ENCODE data around the gene GDPD4.

GDPD4 gene

DNA sequence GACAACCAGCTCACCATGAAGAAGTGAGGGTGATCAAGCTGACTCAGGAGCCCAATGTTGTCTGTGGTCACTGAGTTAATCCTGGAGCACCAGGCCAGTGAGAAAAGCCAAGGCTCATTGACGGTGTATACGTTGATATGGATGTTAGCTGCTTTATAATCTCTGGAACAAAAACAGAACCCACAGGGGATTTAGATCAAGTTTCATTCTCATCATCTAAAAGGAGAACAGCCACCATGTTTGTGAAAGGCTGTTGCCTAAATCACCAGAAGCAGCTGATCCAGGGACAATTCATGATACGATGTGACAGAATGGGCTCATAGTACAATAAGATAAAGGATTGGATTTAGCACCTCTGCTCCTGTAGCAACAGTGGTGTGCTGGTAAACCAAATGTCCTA, 68.5 kb downstream of the GDPD4 start:
- no peak for TF ChIP-seq CTCF (IDR thresholded peaks at IDR 0.05; ENCODE audit: low read depth, low read length, missing control alignments)
- H3K4me3 ChIP-seq (ENCODE audit: low read depth, low read length), result no peak overlapping the region
- no peak for DNase-seq (ENCODE audit: low read depth)
- in situ Hi-C loops (cut with HindIII; ENCODE audit: low sequenced_read_pairs), result no loop called here

- no peak overlapping the region for H3K4me3 ChIP-seq (ENCODE audit: low read depth, low read length)
- DNase-seq (ENCODE audit: low read depth), result no peak
- in situ Hi-C loops (cut with HindIII; ENCODE audit: low sequenced_read_pairs), result no loop called here
- no peak for TF ChIP-seq CTCF (IDR thresholded peaks at IDR 0.05; ENCODE audit: low read depth, low read length, missing control alignments)
Measured at GRCh38 chr11:77232242-77232641, 69.2 kb downstream of the GDPD4 start.

- no peak for DNase-seq (ENCODE audit: low read depth)
- in situ Hi-C loops (cut with HindIII; ENCODE audit: low sequenced_read_pairs), result no loop called here
- no peak for TF ChIP-seq CTCF (IDR thresholded peaks at IDR 0.05; ENCODE audit: low read depth, low read length, missing control alignments)
- no peak overlapping the region for H3K4me3 ChIP-seq (ENCODE audit: low read depth, low read length)
Measured at GRCh38 chr11:77231800-77232199, 69.7 kb downstream of the GDPD4 start.

DNA sequence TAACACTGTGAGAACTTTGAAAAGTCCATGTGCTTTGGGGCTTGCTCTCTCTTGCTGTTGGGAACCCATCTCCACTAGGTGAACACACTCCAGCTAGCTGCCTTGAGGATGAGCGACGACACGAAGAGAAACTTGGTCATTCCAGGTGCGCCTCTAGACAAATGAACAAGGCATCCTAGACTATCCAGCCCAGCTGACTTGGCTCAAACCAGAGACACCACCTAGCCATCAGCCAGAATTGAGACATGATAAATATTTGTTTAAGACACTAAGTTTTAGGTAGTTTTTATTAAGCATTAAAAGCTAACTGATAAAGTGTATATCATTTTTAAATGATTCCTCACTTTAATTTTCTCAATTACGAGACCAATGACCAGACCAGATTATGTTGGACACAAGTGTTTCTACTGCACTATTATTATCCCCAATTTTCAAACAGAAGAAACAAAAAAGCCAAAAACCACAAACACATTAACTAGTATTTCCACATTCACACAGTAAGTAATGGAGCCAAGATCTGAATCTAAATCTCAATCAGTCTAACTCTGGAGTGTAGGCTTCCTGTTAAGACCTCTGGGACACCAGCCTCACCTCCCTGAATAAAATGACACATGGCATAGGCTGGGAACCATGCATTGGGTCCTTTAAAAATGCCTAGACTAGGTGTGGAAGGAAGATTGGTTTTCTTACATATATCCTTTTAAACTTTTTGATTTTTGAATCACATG, 70.4 kb downstream of the GDPD4 start:
- no peak for DNase-seq (ENCODE audit: low read depth)
- no peak for TF ChIP-seq CTCF (IDR thresholded peaks at IDR 0.05; ENCODE audit: low read depth, low read length, missing control alignments)
- no peak overlapping the region for H3K4me3 ChIP-seq (ENCODE audit: low read depth, low read length)
- in situ Hi-C loops (cut with HindIII; ENCODE audit: low sequenced_read_pairs), result no loop called here

- no peak for DNase-seq (ENCODE audit: low read depth)
- no peak for TF ChIP-seq CTCF (IDR thresholded peaks at IDR 0.05; ENCODE audit: low read depth, low read length, missing control alignments)
- in situ Hi-C loops (cut with HindIII; ENCODE audit: low sequenced_read_pairs), result no loop called here
- no peak overlapping the region for H3K4me3 ChIP-seq (ENCODE audit: low read depth, low read length)
Measured at GRCh38 chr11:77223797-77224196, 77.7 kb downstream of the GDPD4 start.

GRCh38 chr11:77217156-77217555, 84.3 kb downstream of the GDPD4 start:
- TF ChIP-seq CTCF (IDR thresholded peaks at IDR 0.05; ENCODE audit: low read depth, low read length, missing control alignments), result no peak
- no peak overlapping the region for H3K4me3 ChIP-seq (ENCODE audit: low read depth, low read length)
- in situ Hi-C loops (cut with HindIII; ENCODE audit: low sequenced_read_pairs), result no loop called here
- DNase-seq (ENCODE audit: low read depth), result no peak
